SW 1271 (cell line): ENCODE data around the gene SIRT2.
"Not testable (repeated sequence)": the region's sequence is repeated elsewhere in the genome, so short reads cannot be mapped to it uniquely, and the experiment has no call there.

Source experiments
- DNase-seq, 2 experiments: peaks; one replicate each; lab custom pipeline; 2025; lab: John Stamatoyannopoulos, UW

The SIRT2 gene

DNA sequence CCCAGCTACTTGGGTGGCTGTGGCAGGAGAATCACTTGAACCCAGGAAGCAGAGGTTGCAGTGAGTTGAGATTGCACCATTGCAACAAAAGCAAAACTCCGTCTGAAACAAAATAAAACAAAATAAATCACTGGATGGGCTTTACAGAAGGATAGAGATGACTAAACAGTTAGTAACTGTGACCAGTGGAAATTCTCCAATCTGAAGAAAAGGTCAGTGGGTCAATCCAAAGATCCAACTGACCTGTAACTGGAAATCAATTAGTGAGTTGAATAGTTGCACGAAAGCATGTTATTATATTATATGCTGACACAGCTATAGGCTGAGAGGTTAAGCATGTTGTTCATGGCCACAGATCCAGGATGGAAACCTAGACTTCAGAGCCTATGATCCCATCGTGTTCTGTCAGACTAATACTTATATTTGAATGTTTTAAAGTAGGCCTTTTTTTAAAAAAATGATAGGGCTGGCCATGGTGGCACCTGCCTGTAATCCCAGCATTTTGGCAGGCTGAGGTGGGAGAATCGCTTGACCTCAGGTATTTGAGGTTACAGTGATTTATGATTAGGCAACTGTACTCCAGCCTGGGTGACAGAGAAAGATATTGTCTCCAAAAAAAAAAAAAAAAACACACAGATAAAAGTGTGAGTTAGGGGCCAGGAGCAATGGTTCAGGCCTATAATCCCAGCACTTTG is 69.2 kb downstream of the SIRT2 start:
- no peak for DNase-seq

DNA sequence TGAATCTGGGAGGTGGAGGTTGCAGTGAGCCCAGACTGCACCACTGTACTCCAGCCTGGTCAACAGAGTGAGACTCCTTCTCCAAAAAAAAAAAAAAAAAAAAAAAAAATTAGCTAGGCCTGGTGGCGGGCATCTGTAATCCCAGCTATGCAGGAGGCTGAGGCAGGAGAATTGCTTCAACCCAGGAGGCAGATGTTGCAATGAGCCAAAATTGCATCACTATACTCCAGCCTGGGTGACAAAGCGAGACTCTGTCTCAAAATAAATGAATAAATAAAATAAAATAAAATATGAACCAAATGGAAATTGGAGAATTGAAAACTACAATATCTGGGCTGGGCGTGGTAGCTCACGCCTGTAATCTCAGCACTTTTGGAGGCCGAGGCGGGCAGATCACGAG is 70.2 kb downstream of the SIRT2 start:
- not testable (repeated sequence) for DNase-seq
